ENCODE measurements around the gene STX1B.

The STX1B gene

DNA sequence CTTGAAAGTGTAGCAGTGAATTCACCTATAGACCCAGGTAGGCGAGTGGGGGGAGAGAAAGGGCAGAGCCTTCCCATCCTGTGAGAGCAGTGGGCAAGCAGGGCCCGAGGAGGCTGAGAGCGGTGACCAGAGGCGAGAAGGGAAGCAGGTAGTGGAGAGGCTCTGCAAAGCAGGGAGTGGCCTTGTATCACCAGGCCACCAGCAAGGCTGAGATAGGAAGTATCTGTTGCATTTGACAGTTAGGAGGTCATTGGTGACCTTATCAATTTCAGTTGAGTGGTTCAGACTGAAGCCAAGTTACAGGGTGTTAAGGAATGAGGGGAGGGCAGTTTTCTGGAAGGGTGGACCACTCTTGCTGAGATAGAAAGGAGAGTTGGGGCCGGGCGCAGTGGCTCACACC lies 36.1 kb downstream of the STX1B start:
- no peak for DNase-seq

DNA sequence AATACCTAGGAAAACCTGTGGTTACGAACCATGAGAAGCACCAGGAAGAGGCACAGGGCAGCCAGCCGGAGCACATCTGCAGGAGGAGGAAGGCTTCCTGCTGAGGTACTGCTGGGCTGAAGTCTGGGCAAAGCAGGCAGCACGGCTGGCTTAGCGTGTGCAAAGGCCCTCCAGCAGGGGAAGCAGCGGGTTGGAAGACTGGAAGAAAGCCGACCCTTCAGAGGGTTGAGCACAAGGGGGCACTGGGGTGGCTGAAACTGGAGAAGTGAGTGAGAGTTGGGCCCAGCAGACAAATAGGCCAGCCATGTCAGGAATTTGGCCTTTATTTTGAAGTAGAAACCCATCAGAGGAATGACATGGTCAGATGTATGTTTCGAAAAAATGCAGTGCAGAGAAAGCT lies 37.6 kb downstream of the STX1B start:
- no peak for DNase-seq

DNA sequence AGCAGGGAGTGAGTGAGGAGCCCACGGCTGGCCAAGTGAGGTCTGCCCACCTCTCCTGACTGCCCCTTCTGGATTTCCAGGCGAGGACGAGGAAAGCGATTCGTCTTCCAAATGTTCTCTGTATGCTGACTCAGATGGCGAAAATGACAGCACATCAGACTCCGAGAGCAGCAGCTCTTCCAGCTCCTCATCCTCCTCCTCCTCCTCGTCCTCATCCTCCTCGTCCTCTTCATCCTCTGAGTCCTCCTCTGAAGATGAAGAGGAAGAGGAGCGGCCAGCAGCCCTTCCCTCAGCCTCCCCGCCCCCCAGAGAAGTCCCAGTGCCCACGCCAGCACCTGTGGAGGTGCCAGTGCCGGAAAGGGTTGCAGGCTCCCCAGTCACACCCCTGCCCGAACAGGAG lies 39.1 kb downstream of the STX1B start:
- no peak for DNase-seq

DNA sequence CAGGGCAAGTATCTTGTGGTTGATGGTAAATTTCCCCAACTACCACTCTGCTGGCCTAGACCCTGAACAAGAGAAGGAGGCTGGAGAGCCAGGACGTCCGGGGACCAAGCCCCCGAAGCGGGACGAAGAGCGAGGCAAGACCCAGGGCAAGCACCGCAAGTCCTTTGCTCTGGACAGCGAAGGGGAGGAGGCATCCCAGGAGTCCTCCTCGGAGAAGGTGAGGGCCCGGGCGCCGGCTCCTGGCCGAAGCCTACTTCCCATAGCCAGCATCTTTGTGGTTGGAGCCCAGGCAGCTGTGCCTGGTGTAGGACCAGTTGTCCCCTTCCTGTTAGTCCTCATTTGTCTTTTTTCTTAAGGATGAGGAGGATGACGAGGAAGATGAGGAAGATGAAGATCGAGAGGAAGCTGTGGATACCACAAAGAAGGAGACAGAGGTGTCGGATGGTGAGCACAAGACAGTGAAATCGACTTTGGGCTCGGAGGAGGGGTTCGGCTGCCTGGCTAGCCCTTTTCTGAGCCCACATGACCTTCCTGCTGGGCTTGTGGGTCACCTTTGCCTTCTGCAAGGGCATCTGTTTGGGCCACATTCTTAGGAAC lies 41.1 kb downstream of the STX1B start:
- DNase-seq, result no peak

DNA sequence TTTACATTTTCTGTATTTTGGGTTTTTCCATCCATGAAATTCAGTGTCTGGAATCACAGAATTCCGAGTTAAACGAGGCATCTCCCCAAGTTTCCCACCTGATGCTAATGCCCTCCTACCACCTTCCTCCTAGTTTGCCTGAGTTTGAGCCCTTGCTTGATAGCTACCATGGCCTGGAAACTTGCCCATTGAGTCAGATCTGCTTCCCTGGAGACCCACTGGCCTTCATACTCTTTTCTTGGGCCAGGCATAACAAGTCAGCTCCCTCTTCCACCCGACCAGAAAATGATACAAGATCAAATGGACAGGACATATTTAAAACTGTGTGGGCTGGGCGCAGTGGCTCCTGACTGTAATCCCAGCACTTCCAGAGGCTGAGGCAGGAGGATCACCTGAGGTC lies 42.6 kb downstream of the STX1B start:
- DNase-seq, result no peak

DNA sequence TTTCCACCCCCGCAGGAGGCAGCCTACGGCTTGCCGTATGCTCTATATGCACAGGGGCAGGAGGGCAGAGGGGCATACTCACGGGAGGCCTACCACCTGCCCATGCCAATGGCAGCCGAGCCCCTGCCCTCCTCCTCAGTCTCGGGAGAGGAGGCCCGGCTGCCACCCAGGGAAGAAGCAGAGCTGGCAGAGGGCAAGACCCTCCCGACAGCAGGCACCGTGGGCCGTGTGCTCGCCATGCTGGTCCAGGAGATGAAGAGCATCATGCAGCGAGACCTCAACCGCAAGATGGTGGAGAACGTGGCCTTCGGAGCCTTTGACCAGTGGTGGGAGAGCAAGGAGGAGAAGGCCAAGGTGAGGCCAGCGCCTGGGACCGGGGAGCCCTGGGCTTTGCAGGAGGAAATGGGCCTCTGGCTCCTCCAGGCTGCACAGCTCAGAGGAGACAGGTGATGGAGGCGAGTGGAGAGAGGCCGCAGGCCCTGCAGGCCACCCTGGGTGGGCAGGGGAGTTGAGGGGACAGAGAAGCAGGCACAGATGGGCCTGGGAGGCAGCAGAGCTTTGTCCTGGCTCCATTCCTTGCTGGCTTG lies 44.3 kb downstream of the STX1B start:
- no peak for DNase-seq

DNA sequence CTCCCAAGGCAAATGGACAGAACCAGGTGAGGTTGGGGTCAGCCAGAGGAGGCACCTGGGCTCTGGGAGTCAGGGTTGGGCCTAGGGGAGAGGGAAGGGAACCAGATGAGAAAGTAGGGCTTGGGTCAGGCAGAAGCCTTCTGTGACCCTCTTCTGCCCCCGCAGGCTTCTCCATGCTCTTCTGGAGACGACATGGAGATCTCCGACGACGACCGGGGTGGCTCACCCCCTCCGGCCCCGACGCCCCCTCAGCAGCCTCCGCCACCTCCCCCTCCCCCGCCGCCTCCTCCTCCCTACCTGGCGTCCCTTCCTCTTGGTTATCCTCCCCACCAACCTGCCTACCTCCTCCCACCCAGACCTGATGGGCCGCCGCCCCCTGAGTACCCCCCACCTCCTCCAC lies 45.0 kb downstream of the STX1B start:
- no peak for DNase-seq

DNA sequence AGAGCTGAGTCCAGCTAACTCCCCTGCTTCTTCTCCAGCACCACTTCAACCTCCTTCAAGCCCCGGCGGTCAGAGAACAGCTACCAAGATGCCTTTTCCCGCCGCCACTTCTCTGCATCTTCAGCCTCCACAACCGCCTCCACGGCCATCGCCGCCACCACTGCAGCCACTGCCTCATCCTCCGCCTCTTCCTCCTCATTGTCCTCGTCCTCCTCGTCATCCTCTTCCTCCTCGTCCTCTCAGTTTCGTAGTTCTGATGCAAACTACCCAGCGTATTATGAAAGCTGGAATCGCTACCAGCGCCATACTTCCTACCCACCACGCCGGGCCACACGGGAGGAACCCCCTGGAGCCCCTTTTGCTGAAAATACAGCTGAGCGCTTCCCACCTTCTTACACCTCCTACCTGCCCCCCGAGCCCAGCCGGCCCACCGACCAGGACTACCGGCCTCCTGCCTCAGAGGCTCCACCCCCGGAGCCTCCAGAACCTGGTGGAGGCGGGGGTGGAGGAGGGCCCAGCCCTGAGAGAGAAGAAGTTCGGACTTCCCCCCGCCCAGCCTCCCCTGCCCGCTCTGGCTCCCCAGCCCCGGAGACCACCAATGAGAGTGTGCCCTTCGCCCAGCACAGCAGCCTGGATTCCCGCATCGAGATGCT lies 45.7 kb downstream of the STX1B start:
- DNase-seq, result no peak

DNA sequence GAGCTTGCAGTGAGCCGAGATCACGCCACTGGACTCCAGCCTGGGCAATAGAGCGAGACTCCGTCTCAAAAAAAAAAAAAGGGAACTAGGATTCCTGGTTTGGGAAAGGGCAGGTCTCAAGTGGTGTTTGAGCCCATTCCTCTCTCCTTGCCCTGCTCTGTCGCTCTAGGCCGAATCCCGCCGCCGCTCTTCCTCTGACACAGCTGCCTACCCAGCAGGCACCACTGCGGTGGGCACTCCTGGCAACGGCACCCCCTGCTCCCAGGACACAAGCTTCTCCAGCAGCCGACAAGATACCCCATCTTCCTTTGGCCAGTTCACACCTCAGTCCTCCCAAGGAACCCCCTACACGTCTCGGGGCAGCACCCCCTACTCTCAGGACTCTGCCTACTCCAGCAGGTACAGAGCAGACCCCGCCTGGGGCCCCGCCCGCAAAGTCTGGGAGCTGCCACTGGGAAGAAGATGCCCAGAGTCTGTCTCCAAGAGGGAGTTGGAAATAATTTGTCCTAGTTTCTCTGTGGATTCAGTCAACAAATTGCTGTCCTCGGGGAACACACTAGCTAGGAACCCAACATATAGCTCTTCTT lies 46.4 kb downstream of the STX1B start:
- DNase-seq, result no peak

DNA sequence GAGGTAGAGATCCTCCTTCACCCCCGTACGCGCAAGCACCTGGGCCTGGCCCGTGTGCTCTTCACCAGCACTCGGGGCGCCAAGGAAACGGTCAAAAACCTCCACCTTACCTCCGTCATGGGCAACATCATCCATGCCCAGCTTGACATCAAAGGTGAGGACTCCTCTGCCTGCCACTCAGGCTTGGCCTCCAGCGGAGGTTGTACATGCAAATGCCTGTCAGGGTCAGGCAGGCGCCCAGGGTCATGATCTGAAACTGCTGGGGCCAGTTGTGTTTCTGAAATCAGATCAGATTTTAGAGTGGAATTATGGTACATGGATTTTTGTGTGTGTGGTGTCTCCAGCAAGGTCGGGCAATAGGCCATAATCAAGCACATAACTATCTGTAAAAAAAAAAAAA lies 49.1 kb downstream of the STX1B start:
- DNase-seq, result no peak

DNA sequence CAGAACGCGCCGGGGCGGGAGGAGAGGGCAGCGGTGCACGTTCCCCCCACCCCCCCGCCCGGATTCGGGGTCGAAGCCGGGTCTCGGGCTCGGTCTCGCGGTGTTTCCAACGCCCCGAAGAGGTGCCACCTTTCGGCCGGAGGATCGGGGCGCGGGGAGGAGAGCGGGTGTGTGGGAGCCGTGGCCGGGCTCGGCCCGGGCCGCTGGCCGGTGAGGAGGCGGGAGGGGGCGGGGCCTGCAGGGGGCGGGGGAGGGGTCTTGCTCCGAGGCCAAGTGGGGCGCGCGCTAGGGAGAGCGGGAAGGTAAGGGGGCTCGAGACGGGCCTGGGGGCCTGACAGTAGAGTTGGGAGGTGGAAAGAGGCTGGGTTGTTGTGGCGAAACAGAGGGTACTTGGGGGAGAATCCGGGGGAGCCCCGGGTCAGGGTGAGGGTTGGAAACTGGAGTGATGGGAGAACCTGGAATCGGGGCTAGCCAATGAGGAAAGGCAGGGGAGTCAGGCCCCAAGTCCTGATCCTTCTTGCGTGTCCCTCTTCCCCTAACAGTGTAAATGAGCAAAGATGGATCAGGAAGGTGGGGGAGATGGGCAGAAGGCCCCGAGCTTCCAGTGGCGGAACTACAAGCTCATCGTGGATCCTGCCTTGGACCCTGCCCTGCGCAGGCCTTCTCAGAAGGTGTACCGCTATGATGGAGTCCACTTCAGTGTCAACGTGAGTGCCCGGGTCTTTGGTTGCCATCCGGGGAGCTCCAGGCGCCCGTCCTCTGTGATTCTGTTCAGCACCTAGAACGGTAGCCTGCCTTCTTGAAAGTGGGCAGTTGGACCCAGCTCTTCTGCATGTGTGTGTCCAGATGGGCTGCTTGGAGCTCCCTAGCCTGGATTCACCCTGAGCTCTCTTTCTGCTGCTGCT lies 52.0 kb downstream of the STX1B start:
- DNase-seq, result no peak

DNA sequence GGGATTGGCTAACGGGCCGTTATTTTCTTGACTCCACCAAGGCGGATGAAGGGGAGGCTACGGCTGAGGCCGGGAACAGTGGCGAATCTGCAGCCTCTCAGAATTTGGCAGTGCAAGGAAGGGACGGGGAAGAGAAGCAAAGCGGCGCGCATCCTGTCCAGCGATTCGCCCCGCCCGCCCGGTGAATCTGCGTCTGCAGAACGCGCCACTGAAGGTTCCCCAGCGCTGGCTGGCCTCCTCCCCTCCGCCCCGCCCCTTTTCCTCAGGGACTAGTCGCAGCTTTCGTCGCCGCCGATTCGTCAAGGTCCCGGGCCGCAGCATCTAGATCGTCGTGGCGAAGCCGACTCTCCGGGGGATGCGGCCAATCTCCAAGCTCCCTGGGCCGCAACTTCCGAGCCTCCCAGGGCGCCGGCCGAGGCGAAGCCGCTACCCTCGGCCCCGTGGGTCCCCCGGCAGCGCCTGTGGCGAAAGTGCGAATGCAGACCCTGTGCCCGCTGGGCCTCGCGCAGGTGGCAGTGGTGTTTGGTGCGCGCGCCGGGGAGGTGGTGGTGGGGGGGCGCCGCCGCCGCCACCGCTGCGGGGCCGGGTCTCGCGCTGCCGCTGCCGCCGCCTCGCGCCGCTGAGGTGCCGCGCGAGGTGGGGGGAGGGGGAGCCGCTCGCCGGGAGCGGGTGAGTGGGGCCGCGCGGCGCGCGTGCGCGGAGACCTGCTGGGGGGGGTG lies 52.8 kb downstream of the STX1B start, which contains the start of gene SETD1A:
Gene SETD1A (plus strand): TSS at position 299 of the 719 bp plus-strand sequence. CDS start 978 bp downstream, outside the sequence.
- peak; percentile 92 for DNase-seq

DNA sequence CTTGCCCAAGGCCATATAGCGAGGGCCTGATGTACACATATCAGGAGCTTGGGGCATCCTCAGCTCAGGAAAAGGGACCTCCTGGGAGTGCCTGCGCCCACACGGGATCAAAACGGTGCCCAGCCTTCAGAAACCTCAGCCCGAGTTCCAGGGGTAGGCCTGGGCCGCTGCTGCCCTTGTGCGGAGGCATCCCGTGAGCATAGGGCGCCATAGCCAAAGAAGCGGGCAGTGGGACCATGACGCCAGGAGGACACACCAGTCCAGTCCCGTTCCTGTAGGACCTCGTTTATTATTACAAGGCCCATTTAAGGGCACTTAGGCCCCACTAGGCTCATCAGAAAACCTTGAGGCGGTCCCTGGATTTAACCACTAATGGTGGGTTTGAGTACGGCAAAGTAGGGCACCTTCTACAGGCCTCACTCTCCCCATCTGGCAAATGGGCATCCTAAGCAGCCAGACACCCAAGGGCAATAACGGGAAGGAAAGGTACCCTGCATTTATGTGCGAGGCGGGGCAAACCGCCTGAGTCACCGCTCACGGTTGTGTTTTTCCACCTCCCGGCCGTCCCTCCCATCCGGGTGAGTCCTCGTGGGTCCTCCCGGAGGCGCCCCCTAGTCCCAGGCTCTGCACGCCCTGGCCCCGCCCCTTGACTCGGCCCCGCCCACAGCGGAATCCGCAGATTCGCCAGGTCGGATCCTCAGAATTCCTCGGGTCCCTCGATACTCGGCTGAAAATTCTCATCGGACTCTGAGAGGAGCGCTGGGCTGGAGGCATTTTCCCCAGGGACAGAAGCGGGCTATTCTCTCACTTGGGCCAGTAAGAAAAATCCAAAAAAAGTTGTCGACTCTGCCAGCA lies 53.6 kb downstream of the STX1B start:
- DNase-seq, result peak; percentile 78

DNA sequence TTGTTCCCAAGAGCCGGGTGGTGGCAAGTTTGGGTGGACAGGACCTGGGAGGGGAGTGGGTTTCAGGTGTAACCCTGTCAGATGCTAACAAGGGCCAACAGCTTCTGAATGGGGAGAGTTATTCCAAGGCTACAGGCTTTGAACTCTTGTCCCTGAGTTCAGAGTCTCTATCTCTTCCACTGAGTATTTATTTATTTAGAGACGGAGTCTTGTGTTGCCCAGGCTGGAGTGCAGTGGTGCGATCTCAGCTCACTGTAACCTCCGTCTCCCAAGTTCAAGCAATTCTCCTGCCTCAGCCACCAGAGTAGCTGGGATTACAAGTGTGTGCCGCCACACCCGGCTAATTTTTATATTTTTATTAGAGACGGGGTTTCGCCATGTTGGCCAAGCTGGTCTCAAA lies 55.4 kb downstream of the STX1B start:
- DNase-seq, result no peak

DNA sequence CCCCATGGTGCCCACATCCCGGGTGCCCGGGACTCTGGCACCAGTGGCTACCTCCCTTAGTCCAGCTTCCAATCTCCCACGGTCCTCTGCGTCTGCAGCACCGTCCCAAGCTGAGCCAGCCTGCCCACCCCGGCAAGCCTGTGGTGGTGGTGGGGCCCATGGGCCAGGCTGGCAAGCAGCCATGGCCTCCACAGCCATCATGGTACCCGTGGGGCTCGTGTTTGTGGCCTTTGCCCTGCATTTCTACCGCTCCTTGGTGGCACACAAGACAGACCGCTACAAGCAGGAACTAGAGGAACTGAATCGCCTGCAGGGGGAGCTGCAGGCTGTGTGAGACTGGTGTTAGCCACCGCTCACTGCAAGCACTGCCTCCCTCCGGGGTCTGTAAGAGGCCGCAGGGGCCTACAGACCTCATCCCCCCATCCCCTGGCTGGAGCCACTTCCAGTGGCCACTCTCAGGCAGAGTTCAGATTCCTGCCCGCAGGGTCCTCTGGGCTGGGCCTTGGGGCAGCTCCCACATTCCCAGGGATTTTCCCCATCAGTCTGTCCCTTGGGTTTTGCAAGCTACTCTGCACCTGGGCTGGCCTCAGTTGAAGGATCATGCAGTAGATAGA lies 56.8 kb downstream of the STX1B start:
- DNase-seq, result peak; percentile 44

DNA sequence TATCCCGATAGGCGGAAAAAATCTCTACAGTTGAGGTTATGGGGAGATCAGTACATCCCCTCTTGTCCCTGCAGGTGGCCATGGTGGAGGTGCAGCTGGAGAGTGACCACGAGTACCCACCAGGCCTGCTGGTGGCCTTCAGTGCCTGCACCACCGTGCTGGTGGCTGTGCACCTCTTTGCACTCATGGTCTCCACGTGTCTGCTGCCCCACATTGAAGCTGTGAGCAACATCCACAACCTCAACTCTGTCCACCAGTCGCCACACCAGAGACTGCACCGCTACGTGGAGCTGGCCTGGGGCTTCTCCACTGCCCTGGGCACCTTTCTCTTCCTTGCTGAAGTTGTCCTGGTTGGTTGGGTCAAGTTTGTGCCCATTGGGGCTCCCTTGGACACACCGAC lies 57.3 kb downstream of the STX1B start:
- DNase-seq, result no peak

DNA sequence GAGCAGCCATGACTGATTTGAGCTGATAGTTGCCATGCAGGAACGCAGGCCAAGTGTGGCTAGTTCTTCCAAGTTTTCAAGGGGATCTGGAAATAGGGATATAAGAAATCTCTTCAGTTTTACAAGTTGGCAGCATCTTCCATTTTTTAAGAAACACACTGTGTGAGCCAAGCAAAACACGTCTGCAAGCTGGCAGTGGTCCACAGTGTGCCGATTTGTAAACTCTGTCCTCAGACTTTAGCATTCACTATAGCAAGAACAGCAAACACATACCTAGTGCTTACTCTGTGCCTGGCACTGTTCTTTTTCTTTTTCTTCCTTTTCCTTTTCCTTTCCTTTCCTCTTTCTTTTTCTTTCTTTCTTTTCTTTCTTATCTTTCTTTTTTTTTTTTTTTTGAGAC lies 58.7 kb downstream of the STX1B start:
- no peak for DNase-seq

DNA sequence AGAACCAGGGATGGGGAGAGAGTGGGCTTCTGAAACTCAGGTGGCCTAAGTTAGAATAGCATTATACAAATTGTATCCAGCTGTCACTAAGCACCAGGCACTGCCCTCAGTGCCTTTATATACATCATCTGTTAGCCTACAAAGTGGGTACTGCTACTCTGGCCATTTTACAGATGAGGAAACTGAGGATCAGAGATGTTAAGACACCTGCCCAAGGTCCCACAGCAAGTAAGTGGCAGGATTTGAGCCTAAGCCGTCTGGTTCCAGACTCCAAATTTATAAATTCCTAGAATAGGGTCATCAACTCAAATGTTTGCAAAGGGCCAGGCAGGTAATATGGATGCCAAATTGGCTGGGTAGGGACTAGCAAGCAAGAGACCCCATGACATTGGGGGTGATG lies 59.2 kb downstream of the STX1B start:
- no peak for DNase-seq

DNA sequence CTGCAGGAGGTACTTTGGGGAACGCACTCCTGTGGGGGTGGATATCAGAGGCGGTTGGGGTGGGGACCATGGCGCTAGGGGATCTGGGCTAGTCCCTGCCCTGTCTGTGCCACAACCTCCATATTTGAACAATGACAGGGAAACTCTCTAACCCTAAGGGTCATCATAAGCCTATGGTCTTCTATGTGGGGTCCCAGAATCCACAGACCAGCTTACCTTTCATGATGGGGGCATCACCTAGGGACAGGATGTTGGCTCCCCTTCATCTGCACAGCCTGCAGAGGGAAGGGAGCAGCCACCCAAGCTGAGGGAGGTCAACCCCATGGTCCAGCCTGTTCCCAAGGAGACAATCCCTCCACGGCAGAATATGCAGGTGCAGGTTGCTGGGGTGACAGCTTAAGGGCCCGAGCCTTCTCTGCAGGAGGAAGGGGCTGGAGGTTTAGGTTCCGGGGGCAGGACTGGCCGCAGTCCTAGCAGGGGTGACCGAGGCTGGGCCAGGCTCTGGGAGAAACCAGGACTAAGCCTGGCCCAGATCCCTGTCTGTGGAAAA lies 59.8 kb downstream of the STX1B start:
- DNase-seq, result no peak

DNA sequence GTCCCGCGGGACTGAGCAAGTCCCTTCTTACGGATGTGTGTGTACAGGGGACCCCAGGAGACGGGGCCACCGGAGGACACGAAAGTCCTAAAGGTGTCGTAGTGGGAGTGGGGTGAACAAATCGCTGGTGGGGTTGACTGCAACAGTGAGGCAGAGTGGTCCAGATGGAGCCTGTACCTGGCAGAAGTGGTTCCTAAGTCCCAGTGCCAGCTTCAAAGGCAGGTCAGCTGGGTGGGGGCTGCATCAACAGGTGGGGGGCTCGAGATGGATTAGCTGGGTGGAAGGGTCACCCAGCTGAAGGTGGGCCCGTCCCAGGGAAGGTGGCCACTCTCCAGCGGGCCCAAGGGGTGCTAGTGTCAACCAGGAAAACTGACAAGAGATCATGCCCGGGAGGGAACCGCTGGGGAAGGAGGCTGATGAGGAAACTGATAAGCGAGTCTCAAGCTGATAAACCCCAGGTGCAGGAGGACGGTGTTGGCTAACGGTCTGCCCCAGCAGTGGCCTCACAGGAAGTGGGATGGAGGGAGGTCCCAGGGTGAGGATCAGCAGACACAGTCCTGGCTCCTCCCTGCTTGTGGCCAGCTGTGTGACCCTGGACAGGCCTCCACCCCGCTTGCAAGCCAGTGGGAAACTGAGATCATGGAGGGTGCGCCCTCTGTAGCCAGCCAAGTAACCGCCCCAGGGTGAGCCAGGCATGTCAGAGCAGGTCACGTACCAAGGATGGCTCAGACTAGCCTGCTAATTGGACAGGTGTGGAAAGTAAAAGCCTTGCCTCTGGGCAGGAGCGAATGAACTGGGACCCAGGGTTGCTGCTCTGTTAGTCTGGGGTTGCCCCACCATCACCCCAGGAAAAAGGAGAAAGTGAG lies 60.6 kb downstream of the STX1B start:
- DNase-seq, result peak; percentile 14

All from activated effector memory CD4-positive, alpha-beta T cell treated with Interleukin-2 at 50 U/mL for 16 hours (primary cell).